GM19238 (cell line): ENCODE results near the gene ADCY2.

ENCODE experiments used
- DNase-seq: peaks from one replicate; pipeline ENCODE4 v3.0.0; 2011; ENCODE audit warnings: low spot score; ENCODE audit not compliant: insufficient read length

The ADCY2 gene

GRCh38 chr5:7824995-7825394 lies 429.1 kb downstream of the ADCY2 start:
- DNase-seq = no peak

- DNase-seq = no peak
Observed at GRCh38 chr5:7825630-7826029, 429.7 kb downstream of the ADCY2 start.

- no peak for DNase-seq
Observed at GRCh38 chr5:7827610-7828009, 431.7 kb downstream of the ADCY2 start.

- DNase-seq = no peak
Observed at GRCh38 chr5:7828269-7828668, 432.3 kb downstream of the ADCY2 start.

GRCh38 chr5:7834982-7835381 lies 439.0 kb downstream of the ADCY2 start:
- no peak for DNase-seq

- no peak for DNase-seq
Observed at GRCh38 chr5:7837403-7837802, 441.5 kb downstream of the ADCY2 start.

GRCh38 chr5:7842531-7842930 lies 446.6 kb downstream of the ADCY2 start:
- no peak for DNase-seq

GRCh38 chr5:7844901-7845300 lies 449.0 kb downstream of the ADCY2 start:
- no peak for DNase-seq

- no peak for DNase-seq
Observed at GRCh38 chr5:7845557-7845956, 449.6 kb downstream of the ADCY2 start.

GRCh38 chr5:7846327-7846726 lies 450.4 kb downstream of the ADCY2 start:
- no peak for DNase-seq

GRCh38 chr5:7848296-7848695 lies 452.4 kb downstream of the ADCY2 start:
- no peak for DNase-seq

GRCh38 chr5:7849681-7850394 lies 453.9 kb downstream of the ADCY2 start:
- DNase-seq = no peak

GRCh38 chr5:7850395-7851239 lies 454.7 kb downstream of the ADCY2 start, which contains the start of gene CFAP90:
Gene CFAP90, minus strand, starts transcription at chr5:7851133. Its CDS starts 112 bp downstream, at chr5:7851021.
- DNase-seq = no peak

- DNase-seq = no peak
Observed at GRCh38 chr5:7851240-7851592, 455.3 kb downstream of the ADCY2 start.

GRCh38 chr5:7851617-7852289 lies 455.8 kb downstream of the ADCY2 start:
- no peak for DNase-seq

- DNase-seq = no peak
Observed at GRCh38 chr5:7852542-7852941, 456.6 kb downstream of the ADCY2 start.

GRCh38 chr5:7852988-7853387 lies 457.1 kb downstream of the ADCY2 start:
- DNase-seq = no peak

- DNase-seq = no peak
Observed at GRCh38 chr5:7855611-7856010, 459.7 kb downstream of the ADCY2 start.

GRCh38 chr5:7856855-7857254 lies 460.9 kb downstream of the ADCY2 start:
- DNase-seq = no peak

GRCh38 chr5:7857361-7857760 lies 461.4 kb downstream of the ADCY2 start:
- no peak for DNase-seq

- DNase-seq = no peak
Observed at GRCh38 chr5:7857926-7858632, 462.1 kb downstream of the ADCY2 start.

- DNase-seq = no peak
Observed at GRCh38 chr5:7866196-7866595, 470.3 kb downstream of the ADCY2 start.
